GM12892 (cell line): ENCODE data around the gene SFT2D3.

Source experiments
- DNase-seq: peaks from one replicate; pipeline ENCODE4 v3.0.0; 2011; ENCODE audit not compliant: insufficient read length
- FAIRE-seq: peaks from 2 replicates; lab custom pipeline; 2011; peaks lifted over from hg19 to GRCh38; lab: Jason Lieb, UNC
- POLR2A ChIP-seq: IDR thresholded peaks from 2 replicates; pipeline ENCODE4 v1.6.1; 2011; ENCODE audit warnings: low read depth, low read length, control low read depth
- POLR2AphosphoS5 ChIP-seq: IDR thresholded peaks from 2 replicates; pipeline ENCODE4 v1.6.1; 2011; ENCODE audit warnings: low read depth, low read length, control low read depth
- TAF1 ChIP-seq: IDR thresholded peaks from 2 replicates; pipeline ENCODE4 v1.6.1; 2011; ENCODE audit warnings: low read depth, mild to moderate bottlenecking, control low read depth, low read length, borderline replicate concordance

The SFT2D3 gene

DNA sequence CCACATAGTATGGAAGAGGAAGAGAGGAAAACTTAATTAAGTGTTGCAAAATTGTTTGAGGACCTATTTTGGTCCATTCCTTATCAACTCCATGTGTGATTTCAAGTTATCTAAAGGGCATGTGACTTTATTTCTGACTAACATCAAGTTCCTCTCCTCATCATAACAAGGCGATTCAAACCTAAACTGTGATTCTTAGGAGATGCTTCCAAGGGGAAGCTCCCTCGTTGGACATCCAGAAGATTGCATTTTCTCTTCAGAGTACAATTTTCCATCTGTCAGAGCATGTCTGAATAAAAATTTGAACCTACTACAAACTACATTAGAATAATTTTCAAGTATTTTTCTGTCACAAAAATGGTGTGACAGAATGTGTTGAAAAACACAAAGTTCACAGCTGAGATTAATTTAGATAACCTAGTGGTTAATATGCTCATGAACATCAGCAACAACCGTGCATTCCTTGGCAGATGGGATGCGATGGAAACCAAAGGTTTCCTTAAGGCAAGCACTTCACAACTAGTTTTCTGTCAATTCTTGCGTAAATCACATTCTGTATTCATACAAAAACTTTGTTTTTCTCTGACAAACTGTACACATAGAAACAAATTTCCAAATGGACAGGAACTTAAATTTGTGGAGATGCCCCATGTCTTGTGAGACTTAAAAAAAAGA is 4.2 kb downstream of the SFT2D3 start:
- FAIRE-seq, result no peak
- no peak for DNase-seq
- no peak for TF ChIP-seq POLR2AphosphoS5
- TF ChIP-seq POLR2A, result no peak
- TF ChIP-seq TAF1, result no peak

DNA sequence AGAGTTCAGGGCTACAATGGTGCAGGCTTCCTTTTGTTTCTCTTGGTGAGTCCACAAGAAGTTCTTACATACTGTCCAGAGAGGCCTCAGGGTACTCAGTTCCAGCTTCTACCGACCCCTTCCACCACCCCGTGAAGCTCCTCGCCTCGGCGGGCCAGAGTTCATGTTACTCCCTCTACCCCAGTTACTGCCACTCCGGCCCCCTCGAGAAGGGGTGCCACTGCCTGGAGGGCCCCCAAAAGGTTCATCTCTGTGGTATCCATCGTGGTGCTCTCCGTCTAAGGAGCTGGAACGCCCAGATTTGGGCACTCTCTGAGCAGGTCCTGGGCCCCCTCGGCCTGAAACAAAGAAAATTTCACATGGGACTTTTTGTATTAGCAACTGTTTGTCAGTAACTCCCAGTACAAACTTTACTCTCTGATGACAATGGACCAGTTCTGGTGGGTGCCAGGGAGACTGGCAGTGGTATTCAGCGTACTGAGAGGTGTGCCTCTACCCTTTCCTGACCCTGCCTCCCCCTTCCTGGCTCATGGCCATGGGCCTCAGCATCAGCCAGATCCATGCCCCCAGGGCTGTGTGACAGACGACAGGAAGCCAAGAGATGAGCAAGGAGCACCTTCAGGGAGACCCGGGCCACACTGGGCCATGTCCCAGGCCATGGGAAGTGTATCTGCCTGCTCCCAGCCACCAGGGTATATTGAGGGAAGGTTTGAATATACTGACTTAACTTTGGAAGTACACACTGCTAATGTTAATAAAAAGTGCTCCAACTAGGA is 5.1 kb downstream of the SFT2D3 start:
- DNase-seq (no peak), FAIRE-seq (no peak)
- TF ChIP-seq TAF1 (no peak), POLR2A (no peak), POLR2AphosphoS5 (no peak)

GRCh38 chr2:127707890-127708648 is 6.8 kb downstream of the SFT2D3 start:
- no peak for FAIRE-seq
- TF ChIP-seq POLR2AphosphoS5 (no peak), POLR2A (no peak), TAF1 (no peak)

DNA sequence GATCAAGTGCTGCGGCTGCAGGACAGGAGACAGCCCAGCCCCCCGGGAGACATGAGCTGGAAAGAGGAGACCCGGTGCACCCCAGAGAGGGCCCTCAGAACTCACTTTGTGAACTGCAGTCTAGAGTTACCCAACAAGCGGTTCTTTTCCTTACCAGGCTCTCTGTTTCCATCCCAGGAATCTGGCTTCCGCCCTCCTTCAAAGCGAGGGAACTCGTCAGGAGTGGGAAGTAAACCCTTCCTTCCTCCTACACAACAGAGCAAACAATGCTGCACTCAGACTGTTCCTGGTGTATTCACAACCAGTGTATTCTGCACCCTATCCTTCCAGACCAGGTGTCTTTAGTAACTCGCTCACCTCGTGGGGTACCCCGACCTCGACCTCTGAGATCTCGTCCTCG is 8.0 kb downstream of the SFT2D3 start:
- DNase-seq (no peak), FAIRE-seq (no peak)
- TF ChIP-seq TAF1 (no peak), POLR2AphosphoS5 (no peak), POLR2A (no peak)

More at GRCh38 chr2:127707890-127708648, 6.8 kb downstream of the SFT2D3 start:
- no peak for DNase-seq

- DNase-seq (no peak), FAIRE-seq (no peak)
- TF ChIP-seq POLR2AphosphoS5 (no peak), TAF1 (no peak), POLR2A (no peak)
Measured at GRCh38 chr2:127712999-127713398, 11.7 kb downstream of the SFT2D3 start.

DNA sequence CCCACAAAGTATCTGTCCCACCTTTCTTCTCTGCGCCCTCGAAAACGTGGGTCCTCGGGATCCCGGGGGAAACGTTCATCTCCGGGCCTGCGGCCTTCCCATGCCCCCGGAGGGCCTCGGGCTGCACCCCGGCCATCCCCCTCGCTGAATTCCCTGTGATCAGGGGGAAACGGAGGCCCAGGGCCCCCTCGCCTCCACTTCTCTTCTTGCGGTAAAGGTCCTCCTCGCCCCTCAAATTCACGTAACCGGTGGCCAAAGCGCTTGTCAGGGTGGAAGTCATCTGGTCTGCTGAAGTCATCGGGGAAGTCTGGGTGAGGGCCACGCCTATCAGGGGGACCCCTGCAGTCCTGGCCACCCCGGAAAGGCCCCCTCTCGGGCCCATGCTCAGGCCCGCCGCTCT is 12.3 kb downstream of the SFT2D3 start:
- no peak for FAIRE-seq
- TF ChIP-seq POLR2A (no peak), POLR2AphosphoS5 (no peak), TAF1 (no peak)
- no peak for DNase-seq

GRCh38 chr2:127715778-127716449 is 14.6 kb downstream of the SFT2D3 start:
- DNase-seq, result no peak
- TF ChIP-seq TAF1 (no peak), POLR2A (no peak), POLR2AphosphoS5 (no peak)
- FAIRE-seq, result peak; percentile 14

DNA sequence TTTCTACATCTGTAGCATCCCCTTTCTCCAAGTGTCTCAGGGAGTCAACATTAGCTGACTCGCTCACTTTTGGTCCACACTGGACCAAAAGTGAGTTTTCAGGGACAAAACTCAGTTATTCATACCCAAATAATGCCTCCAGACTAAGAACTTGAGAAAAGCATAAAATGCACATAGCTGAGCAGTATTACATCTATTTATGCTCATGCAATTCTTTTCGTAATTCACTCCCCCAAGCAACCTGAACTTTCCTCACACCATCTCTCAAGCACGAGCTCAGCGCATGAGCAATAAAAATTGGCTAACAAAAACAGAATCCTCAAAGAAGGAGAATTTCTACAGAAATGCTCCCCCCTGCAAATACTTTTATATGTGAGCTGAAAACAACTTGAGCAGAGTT is 17.0 kb downstream of the SFT2D3 start:
- FAIRE-seq (no peak), DNase-seq (no peak)
- no peak for TF ChIP-seq TAF1
- TF ChIP-seq POLR2A, result no peak
- TF ChIP-seq POLR2AphosphoS5, result no peak

DNA sequence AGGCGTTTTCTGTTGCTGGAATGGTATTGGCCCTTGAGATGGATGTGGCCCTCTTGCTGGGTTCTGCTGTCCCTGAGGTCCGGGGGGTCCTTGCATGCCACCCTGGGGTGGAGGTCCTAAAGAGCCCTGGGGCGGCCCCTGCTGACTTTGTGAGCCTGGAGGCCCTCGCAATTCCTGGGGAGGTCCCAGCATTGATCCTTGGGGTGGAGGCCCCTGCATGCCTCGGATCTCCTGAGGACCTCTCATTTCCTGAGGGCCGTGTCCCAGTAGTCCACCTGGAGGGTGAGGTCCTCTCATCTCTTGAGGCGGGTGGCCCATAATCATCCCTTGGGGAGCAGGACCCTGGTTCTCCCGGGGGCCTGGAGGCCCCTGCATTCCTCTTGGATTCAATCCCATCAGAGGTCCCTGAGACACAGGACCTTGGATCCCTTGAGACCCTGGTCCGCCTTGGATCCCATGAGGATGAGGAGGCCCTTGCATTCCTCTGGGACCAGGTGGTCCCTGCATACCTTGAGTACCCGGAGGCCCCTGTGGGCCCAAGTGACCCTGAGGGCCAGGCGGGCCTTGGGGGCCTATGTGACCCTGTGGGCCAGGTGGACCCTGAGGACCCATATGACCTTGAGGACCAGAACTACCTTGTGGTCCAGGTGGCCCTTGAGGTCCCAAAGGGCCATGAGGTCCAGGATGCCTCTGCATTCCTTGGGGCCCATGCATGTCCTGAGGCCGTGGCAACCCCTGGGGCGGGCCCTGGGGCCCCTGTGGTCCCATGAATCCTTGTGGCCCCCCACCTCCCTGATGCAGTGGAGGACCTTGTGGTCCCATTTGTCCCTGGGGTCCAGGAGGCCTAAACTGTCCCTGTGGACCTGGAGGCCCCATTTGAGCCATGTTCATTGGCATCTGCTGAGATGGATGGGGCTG is 18.3 kb downstream of the SFT2D3 start:
- FAIRE-seq, result no peak

DNA sequence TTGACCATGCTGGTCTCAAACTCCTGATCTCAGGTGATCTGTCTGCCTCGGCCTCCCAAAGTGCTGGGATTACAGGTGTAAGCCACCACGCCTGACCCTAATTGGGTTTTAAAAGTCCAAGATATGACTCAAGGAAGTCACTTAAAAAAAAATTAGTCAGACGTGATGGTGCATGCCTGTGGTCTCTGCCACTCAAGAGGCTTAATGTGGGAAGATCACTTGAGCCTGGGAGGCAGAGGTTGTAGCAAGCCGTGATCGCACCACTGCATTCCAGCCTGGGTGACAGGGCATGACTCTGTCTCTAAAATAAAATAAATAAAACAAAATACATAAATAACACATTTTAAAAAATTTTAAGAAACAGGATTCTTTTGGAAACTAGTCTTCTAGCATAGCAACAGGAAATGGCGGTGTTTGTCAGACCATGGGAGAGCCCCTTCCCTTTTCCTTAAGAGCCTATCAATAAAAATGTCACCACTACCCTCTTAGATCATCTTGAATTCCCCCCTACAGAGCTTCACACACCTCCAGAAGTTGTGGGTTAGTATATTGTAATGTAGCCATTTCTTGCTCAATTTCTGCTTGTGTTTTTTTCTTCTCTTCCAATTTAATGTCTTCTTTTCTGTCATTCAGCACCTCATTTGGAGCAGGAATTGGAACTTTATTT is 20.1 kb downstream of the SFT2D3 start:
- TF ChIP-seq POLR2A (no peak), TAF1 (no peak), POLR2AphosphoS5 (no peak)

More for the DNA sequence above, 18.3 kb downstream of the SFT2D3 start:
- DNase-seq, result no peak
- TF ChIP-seq TAF1, result no peak
- TF ChIP-seq POLR2A, result no peak
- no peak for TF ChIP-seq POLR2AphosphoS5

More for the DNA sequence above, 20.1 kb downstream of the SFT2D3 start:
- DNase-seq (no peak), FAIRE-seq (no peak)
